ENCODE data around the gene EVPL.
A peak's percentile ranks its signal among the peaks of the same experiment; 100 is the strongest.
"Not testable (repeated sequence)": the region's sequence is repeated elsewhere in the genome, so short reads cannot be mapped to it uniquely, and the experiment has no call there.

EVPL gene

DNA sequence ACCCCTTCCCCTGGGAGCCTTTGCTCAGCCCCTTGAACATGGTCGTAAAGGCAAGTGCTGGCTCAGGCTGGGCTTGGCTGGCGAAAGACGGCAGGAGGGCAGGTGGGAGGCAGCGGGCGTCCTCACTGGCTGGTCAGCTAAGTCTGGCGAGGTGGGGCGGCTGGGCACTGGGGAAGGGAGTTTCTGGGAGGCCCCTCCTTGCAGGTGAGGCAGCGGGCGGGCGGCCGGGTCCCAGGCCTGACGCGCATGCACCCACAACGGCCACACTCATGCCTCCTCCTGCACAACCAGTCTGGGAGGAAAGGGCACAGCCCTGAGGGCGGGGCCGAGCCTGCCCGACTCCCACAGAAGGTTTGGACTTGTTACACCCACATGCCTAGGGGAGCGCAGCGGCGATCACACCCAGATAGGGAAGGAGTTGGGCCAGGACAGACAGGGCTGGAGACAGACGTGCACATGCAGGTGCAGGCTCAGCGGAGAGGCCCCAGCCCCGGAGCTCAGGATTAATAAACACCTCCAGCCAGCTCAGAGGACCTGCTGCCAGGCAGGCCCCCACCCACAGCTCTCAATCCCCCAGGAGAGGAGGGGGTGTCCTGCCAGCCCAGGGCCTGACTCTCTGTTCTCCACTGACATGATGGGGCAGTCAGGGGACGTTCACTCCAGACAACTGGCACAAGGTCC, at the start of gene EVPL:
EVPL (minus strand) TSS at position 148 of the 681 bp plus-strand sequence; CDS start at position 40, 108 bp downstream.
- no peaks in the 10 kb centered on the region for H3K36me3 ChIP-seq (ENCODE audit: control insufficient read depth, low read depth, low read length)
- no peaks in the 10 kb centered on the region for H3K27me3 ChIP-seq (ENCODE audit: control insufficient read depth, insufficient read depth, low read length)
- H3K27ac ChIP-seq (ENCODE audit: low read length), result no peak within 1 kb of the TSS
- no peaks in the 10 kb centered on the region for H3K4me1 ChIP-seq (ENCODE audit: control insufficient read depth, low read depth, low read length)
- no peaks in the 10 kb centered on the region for H3K9me3 ChIP-seq (ENCODE audit: control insufficient read depth, low read depth, low read length)
- H3K9ac ChIP-seq (ENCODE audit: low read length), result no peak within 1 kb of the TSS
- H3K4me3 ChIP-seq (ENCODE audit: low read length), result no peak within 1 kb of the TSS

DNA sequence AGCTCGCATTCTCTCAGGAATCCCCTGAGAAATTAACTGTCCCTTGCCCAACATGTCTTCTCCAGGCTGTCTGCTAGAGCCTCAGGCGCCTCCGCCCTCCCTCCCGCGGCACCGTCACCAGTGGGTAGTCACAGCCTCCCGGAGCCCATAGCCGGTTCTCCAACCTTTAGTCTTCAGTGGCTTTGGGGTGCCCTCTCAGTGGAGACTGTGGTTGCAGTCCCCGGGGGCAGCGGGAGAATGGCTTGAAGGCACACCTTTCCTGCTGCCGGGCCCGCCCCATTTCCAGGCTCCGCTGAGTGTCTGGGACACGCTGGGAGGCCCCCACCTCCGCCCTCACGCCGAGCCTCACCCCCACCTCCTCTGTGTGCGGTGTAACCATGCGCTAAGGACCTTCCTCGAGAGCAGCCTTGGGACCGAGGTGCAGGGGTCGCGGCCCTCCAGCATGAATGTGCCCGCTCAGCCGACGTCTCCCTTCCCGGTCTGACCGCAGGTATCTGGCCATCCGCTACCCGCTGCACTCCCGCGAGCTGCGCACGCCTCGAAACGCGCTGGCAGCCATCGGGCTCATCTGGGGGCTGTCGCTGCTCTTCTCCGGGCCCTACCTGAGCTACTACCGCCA, 49.1 kb upstream of the EVPL start:
- H3K27ac ChIP-seq (ENCODE audit: low read length), result no peak overlapping the region
- no peaks in the 10 kb centered on the region for H3K36me3 ChIP-seq (ENCODE audit: control insufficient read depth, low read depth, low read length)
- H3K27me3 ChIP-seq (ENCODE audit: control insufficient read depth, insufficient read depth, low read length), result peaks cover 85% of the 10 kb centered on the region
- H3K9me3 ChIP-seq (ENCODE audit: control insufficient read depth, low read depth, low read length), result no peaks in the 10 kb centered on the region
- H3K4me1 ChIP-seq (ENCODE audit: control insufficient read depth, low read depth, low read length), result peaks cover 40% of the 10 kb centered on the region
- H3K9ac ChIP-seq (ENCODE audit: low read length), result no peak overlapping the region
- peak overlapping the region; percentile 45 for H3K4me3 ChIP-seq (ENCODE audit: low read length)

DNA sequence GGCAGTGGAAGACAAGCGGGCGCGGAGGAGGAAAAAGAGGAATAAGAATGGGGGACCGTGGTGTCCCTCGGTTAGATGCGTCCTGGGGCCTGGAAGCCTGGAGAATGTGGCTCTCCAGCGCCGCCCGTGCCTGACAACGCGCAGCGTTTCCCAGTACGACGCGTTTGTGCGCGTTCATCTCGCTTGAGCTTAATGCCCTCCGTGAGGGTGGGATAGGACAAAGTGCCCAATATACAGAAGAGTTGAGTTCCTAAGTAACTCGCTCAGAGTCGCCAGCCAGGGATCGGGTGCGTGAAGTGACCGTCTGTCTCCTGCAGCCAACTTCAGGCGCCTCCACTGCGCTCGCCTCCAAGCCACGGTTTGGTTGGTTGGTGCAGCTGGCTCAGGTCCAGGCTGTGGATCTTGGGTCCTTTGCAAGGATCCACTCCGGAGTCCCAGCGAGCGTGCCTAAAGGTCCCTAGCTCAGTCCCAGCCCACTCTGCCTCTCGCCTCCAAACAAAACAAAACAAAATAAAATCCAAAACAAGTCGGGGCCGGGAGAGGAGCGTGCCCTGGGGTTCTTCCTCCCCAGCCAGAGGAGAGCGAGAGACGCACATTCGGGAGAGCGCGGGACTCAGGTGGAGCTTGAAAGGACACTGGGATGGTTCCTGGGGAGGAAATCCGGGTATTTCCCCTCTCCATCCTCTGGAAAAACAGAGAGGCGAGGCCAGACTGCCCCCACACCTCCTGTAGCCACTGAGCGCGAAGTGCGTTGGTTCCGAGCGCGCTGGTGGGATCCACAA, 48.4 kb upstream of the EVPL start:
- H3K27ac ChIP-seq (ENCODE audit: low read length), result no peak overlapping the region
- H3K36me3 ChIP-seq (ENCODE audit: control insufficient read depth, low read depth, low read length), result no peaks in the 10 kb centered on the region
- peaks cover 79% of the 10 kb centered on the region for H3K27me3 ChIP-seq (ENCODE audit: control insufficient read depth, insufficient read depth, low read length)
- no peak overlapping the region for H3K9ac ChIP-seq (ENCODE audit: low read length)
- peaks cover 39% of the 10 kb centered on the region for H3K4me1 ChIP-seq (ENCODE audit: control insufficient read depth, low read depth, low read length)
- peak overlapping the region; percentile 36 for H3K4me3 ChIP-seq (ENCODE audit: low read length)
- no peaks in the 10 kb centered on the region for H3K9me3 ChIP-seq (ENCODE audit: control insufficient read depth, low read depth, low read length)

DNA sequence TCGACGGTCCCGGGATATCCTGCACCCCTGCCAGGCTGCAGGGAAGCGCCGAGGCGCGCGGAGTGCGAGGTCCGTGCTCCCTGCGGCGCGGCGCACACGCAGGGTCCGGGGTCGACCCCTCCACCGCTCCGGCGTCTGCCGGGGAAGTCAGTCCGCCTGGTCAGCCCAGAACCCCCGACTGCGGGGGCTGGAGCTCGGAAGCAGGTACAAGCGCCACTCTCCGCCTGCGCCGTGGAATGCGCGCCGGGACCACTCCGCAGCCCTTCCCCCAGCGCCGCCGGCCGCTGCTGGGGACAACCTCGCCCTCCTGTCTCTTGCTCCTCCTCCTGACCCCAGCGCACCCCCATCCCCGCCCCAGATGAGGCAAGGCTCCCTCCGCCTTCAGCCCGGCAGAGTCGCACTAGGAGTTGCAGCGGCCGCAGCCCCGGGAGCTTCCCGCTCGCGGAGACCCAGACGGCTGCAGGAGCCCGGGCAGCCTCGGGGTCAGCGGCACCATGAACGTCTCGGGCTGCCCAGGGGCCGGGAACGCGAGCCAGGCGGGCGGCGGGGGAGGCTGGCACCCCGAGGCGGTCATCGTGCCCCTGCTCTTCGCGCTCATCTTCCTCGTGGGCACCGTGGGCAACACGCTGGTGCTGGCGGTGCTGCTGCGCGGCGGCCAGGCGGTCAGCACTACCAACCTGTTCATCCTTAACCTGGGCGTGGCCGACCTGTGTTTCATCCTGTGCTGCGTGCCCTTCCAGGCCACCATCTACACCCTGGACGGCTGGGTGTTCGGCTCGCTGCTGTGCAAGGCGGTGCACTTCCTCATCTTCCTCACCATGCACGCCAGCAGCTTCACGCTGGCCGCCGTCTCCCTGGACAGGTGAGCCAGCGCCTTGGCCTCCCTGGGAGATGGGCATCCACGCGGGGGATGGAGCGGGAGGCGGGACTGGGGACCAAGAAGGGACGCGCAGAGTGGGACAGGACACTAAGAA, 47.6 kb upstream of the EVPL start, which contains the start of gene GALR2:
GALR2 (plus strand) TSS at position 392 of the 974 bp plus-strand sequence; CDS start at position 495, 103 bp downstream.
- H3K27ac ChIP-seq (ENCODE audit: low read length), result no peak within 1 kb of the TSS
- peak within 1 kb of the TSS; percentile 36 for H3K4me3 ChIP-seq (ENCODE audit: low read length)
- H3K9ac ChIP-seq (ENCODE audit: low read length), result no peak within 1 kb of the TSS
- H3K27me3 ChIP-seq (ENCODE audit: control insufficient read depth, insufficient read depth, low read length), result peaks cover 70% of the 10 kb centered on the region
- H3K4me1 ChIP-seq (ENCODE audit: control insufficient read depth, low read depth, low read length), result peaks cover 30% of the 10 kb centered on the region
- H3K9me3 ChIP-seq (ENCODE audit: control insufficient read depth, low read depth, low read length), result no peaks in the 10 kb centered on the region
- peaks cover 3% of the 10 kb centered on the region for H3K36me3 ChIP-seq (ENCODE audit: control insufficient read depth, low read depth, low read length)

DNA sequence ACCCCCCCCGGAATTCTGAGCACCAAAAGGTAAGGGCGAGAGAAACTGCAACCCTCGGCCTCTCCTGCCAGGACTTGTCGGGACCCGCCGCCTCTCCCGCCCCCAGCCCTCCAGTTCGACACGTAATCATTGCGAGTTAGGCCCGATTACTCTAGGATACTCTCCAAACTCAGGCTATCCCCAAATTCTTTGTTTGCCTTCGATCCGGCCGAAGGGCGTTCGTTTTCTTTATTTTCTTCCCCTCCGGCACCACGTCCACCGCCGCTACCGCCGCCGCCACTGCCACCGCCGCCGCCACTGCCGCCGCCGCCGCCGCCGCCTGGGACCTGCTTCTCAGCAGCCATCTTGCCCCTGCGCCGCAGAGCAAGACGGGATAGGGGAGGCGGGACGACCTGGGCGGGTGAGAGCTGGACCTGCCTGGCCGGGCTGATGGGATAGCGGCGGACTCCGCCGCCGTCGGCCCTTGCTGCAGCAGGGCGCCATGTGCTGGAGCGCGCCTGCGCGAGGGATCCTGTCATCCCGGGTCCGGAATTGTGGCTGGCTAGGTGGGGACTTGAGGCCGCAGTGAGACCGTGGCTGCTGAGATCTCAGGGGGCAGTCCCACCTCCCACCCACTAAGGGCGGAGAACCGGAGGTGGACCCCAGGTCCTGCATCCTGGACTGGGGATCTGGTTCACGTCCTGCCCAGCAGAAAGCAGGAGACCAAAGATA, 45.2 kb upstream of the EVPL start, which contains the start of gene SRP68:
SRP68 (minus strand) TSS at position 370 of the 711 bp plus-strand sequence; CDS start at position 344, 26 bp downstream.
- peak within 1 kb of the TSS; percentile 95 for H3K4me3 ChIP-seq (ENCODE audit: low read length)
- peaks cover 24% of the 10 kb centered on the region for H3K4me1 ChIP-seq (ENCODE audit: control insufficient read depth, low read depth, low read length)
- peaks cover 15% of the 10 kb centered on the region for H3K36me3 ChIP-seq (ENCODE audit: control insufficient read depth, low read depth, low read length)
- H3K27ac ChIP-seq (ENCODE audit: low read length), result peak within 1 kb of the TSS; percentile 47
- H3K9ac ChIP-seq (ENCODE audit: low read length), result peak within 1 kb of the TSS; percentile 88
- no peaks in the 10 kb centered on the region for H3K9me3 ChIP-seq (ENCODE audit: control insufficient read depth, low read depth, low read length)
- H3K27me3 ChIP-seq (ENCODE audit: control insufficient read depth, insufficient read depth, low read length), result peaks cover 46% of the 10 kb centered on the region

DNA sequence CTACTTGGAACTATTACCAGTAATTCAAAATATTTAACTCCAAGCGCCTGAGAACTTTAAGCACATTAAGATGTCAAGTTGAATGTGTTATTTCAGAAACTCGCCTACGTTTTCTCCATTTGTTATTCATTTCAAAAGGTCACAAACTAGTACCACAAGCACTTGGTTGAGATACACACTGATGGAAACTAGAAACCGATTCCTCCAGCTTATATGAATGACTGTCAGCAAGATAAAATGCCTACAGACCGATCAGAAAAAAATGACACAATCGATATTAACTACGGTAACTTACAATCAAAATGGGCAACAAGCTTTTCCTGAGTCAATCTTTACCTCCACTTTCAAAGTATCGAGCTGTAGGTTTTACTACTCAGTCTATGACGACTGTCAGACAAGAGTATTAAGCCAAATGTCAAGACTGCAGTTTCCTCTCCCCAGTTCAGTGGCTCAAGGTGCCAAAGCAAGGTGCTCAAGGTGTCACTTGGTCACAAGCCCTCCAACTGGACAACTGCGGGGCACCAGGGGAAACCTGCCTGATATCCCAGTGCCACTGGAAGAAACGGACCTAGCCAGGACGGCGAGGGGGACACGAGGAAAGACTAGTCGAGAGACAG, 44.5 kb upstream of the EVPL start:
- H3K4me1 ChIP-seq (ENCODE audit: control insufficient read depth, low read depth, low read length), result peaks cover 19% of the 10 kb centered on the region
- peaks cover 40% of the 10 kb centered on the region for H3K27me3 ChIP-seq (ENCODE audit: control insufficient read depth, insufficient read depth, low read length)
- peak overlapping the region; percentile 47 for H3K27ac ChIP-seq (ENCODE audit: low read length)
- H3K36me3 ChIP-seq (ENCODE audit: control insufficient read depth, low read depth, low read length), result peaks cover 21% of the 10 kb centered on the region
- peak overlapping the region; percentile 88 for H3K9ac ChIP-seq (ENCODE audit: low read length)
- H3K4me3 ChIP-seq (ENCODE audit: low read length), result peak overlapping the region; percentile 95
- H3K9me3 ChIP-seq (ENCODE audit: control insufficient read depth, low read depth, low read length), result no peaks in the 10 kb centered on the region

DNA sequence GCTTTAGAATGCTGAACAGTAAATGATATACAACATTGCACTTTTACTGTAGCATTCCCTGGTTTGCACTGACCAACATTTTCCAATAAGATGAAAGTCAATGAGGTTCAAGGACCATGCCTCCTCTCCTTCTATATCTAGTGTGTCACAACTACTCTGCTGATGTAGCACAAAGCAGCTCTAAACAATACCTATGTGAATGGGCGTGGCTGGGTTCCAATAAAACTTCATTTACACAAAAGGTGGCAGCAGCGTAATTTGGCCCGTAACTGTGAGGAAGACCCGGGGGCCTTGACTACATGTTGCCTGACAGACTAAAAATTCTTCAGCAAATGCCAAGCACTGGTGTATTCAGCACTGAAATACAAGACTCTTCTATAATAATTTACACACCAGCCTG, 38.7 kb upstream of the EVPL start:
- H3K4me3 ChIP-seq (ENCODE audit: low read length), result no peak overlapping the region
- H3K27me3 ChIP-seq (ENCODE audit: control insufficient read depth, insufficient read depth, low read length), result no peaks in the 10 kb centered on the region
- peaks cover 71% of the 10 kb centered on the region for H3K36me3 ChIP-seq (ENCODE audit: control insufficient read depth, low read depth, low read length)
- no peak overlapping the region for H3K27ac ChIP-seq (ENCODE audit: low read length)
- no peak overlapping the region for H3K9ac ChIP-seq (ENCODE audit: low read length)
- H3K4me1 ChIP-seq (ENCODE audit: control insufficient read depth, low read depth, low read length), result peaks cover under 1% of the 10 kb centered on the region
- no peaks in the 10 kb centered on the region for H3K9me3 ChIP-seq (ENCODE audit: control insufficient read depth, low read depth, low read length)

DNA sequence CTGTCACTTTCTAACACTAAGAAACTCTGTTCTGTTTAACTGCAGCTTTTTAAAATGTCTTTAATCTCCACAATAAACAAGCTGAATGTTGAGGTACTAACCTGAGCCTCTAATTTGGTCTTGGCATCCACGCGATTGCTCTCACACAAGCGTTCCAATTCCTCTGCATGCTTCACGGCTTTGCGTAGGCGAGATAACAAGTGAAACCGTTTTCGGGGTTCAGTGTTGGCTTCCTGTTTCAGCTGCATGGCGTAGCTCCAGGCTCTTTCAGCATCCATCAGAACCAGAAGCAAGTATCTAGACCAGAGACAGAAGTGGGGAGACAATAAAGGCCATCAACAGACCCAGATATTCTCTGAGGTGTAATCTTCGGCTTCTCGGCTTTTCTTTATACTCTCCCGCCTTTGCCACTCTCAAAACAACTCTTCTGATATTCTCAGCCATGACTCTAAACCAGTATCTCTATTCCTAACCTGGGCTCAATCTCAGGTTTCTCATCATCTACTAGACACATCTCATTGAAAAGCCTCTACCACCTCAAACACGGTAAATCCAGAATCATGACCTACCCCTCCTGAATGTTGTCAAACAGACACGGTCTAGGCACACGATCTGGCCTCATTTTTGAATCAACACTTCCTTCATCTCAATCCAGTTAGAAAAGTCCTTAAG, 36.9 kb upstream of the EVPL start:
- Histone ChIP-seq H3K9me3 (ENCODE audit: control insufficient read depth, low read depth, low read length) (no peaks in the 10 kb centered on the region), H3K9ac (ENCODE audit: low read length) (no peak overlapping the region), H3K36me3 (ENCODE audit: control insufficient read depth, low read depth, low read length) (peaks cover 81% of the 10 kb centered on the region), H3K27ac (ENCODE audit: low read length) (no peak overlapping the region), H3K4me1 (ENCODE audit: control insufficient read depth, low read depth, low read length) (no peaks in the 10 kb centered on the region), H3K27me3 (ENCODE audit: control insufficient read depth, insufficient read depth, low read length) (no peaks in the 10 kb centered on the region), H3K4me3 (ENCODE audit: low read length) (no peak overlapping the region)

DNA sequence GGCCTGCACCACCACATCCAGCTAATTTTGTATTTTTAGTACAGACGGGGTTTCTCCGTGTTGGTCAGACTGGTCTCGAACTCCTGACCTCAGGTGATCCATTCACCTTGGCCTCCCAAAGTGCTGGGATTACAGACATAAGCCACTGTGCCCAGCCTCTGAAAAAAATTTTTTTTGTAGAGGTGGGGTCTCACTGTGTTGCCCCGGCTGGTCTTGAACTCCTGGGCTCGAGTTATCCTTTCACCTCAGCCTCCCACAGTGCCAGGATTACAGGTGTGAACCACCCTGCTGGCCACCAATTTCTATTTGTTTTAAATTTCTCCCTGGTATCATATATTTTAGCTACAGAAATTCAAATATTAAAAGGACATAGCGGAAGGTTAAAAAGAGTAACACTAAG, 31.2 kb upstream of the EVPL start:
- H3K4me1 ChIP-seq (ENCODE audit: control insufficient read depth, low read depth, low read length); H3K27ac ChIP-seq (ENCODE audit: low read length); H3K9ac ChIP-seq (ENCODE audit: low read length); H3K4me3 ChIP-seq (ENCODE audit: low read length); H3K9me3 ChIP-seq (ENCODE audit: control insufficient read depth, low read depth, low read length); H3K27me3 ChIP-seq (ENCODE audit: control insufficient read depth, insufficient read depth, low read length): not testable (repeated sequence)
- H3K36me3 ChIP-seq (ENCODE audit: control insufficient read depth, low read depth, low read length), result peaks cover 67% of the 10 kb centered on the region

DNA sequence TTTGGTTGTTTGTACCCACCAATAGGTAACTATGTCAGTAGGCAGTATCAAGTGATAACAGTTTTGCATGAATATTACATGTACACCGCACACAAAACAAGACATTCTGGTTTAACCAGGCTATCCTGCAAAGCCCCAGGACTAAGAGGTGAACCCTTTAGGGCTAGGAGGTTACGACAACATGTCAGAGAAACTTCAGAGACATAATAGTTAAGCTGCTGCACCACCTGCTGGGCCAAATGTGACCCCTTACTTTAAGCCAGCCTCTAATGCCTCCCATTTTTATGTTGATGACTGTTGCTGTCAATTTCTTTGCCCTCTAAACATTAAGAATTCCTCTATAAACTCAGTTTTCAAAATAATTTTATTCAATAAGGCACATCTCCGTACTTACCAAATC, 29.8 kb upstream of the EVPL start:
- Histone ChIP-seq H3K27me3 (ENCODE audit: control insufficient read depth, insufficient read depth, low read length) (no peaks in the 10 kb centered on the region), H3K4me1 (ENCODE audit: control insufficient read depth, low read depth, low read length) (no peaks in the 10 kb centered on the region), H3K9ac (ENCODE audit: low read length) (no peak overlapping the region), H3K9me3 (ENCODE audit: control insufficient read depth, low read depth, low read length) (no peaks in the 10 kb centered on the region), H3K36me3 (ENCODE audit: control insufficient read depth, low read depth, low read length) (peaks cover 63% of the 10 kb centered on the region), H3K27ac (ENCODE audit: low read length) (no peak overlapping the region), H3K4me3 (ENCODE audit: low read length) (no peak overlapping the region)
